Skeletal muscle tissue (tissue), 4 donors: ENCODE data around the gene SLC35F5. TPM values are rescaled to one million over a fixed set of nuclear protein-coding genes. Genes with fewer than 3 reads are reported as not detected.
"Not testable (repeated sequence)": the region's sequence is repeated elsewhere in the genome, so short reads cannot be mapped to it uniquely, and the experiment has no call there.

Experiments used
- H3K27ac ChIP-seq: one replicate; pipeline ENCODE4 v1.7.0; 2013; ENCODE audit warnings: mild to moderate bottlenecking, low read depth, low read length, inconsistent platforms
- H3K27me3 ChIP-seq, 3 donors: one replicate each; pipeline ENCODE4 v1.7.0; 2013; ENCODE audit warnings: low read length in 3 of 3; ENCODE audit not compliant: control insufficient read depth in 3 of 3, insufficient read depth in 3 of 3
- H3K36me3 ChIP-seq, 3 donors: one replicate each; pipeline ENCODE4 v1.7.0; 2013; ENCODE audit warnings: low read length in 3 of 3; ENCODE audit not compliant: control insufficient read depth in 3 of 3, insufficient read depth in 3 of 3
- H3K4me1 ChIP-seq, 3 donors: one replicate each; pipeline ENCODE4 v1.7.0; 2013; ENCODE audit warnings: low read length in 3 of 3, mild to moderate bottlenecking in 3 of 3; ENCODE audit not compliant: control insufficient read depth in 3 of 3, insufficient read depth in 3 of 3
- H3K4me3 ChIP-seq, 3 donors: one replicate each; pipeline ENCODE4 v1.7.0; 2013; ENCODE audit warnings: low read length in 3 of 3
- H3K9ac ChIP-seq, 3 donors: one replicate each; pipeline ENCODE4 v1.7.0; 2013; ENCODE audit warnings: low read length in 3 of 3, mild to moderate bottlenecking in 3 of 3, moderate library complexity in 2 of 3, low read depth in 1 of 3
- H3K9me3 ChIP-seq, 3 donors: one replicate each; pipeline ENCODE4 v1.7.0; 2013; ENCODE audit warnings: low read length in 3 of 3; ENCODE audit not compliant: control insufficient read depth in 3 of 3
- total RNA-seq: library from RNA; depleted of rRNA; stranded (reverse); fragments of >200 nt; gene quantifications from one replicate; pipeline ENCODE4 v1.2.3, GENCODE V29; 2014
- donor health status: Osteomylitis.

The SLC35F5 gene
- total RNA-seq, 1 donor from 2014 or later, result 178 TPM

DNA sequence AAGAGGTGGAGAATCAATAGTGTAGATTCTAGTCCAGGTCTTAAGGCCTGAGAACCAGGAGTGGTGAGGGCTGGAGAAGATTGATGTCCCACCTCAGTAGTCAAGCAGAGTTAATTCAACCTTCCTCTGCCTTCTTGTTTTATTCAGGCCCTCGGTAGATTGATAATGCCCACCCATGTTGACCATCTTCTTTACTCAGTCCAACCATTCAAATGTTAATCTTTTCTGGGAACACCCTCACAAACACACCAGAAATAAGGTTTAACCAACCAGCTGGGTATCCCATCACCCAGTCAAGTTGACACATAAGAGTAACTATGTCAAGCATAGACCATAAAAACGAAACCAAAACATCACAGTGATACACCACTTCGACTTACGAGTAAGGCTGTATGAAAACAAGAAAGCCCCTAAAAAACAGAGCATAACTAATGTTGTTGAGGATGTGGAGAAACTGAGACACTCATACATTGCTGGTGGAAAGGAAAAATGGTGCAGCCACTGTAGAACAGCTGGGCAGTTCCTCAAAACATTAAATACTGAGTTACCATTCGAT is 57.5 kb downstream of the SLC35F5 start:
- H3K4me3 ChIP-seq, result no peak overlapping the region
- H3K9ac ChIP-seq, result no peak overlapping the region
- no peak overlapping the region for H3K27ac ChIP-seq
- no peaks in the 10 kb centered on the region for H3K36me3 ChIP-seq
- H3K4me1 ChIP-seq, result no peaks in the 10 kb centered on the region
- no peaks in the 10 kb centered on the region for H3K27me3 ChIP-seq
- H3K9me3 ChIP-seq, result no peaks in the 10 kb centered on the region

DNA sequence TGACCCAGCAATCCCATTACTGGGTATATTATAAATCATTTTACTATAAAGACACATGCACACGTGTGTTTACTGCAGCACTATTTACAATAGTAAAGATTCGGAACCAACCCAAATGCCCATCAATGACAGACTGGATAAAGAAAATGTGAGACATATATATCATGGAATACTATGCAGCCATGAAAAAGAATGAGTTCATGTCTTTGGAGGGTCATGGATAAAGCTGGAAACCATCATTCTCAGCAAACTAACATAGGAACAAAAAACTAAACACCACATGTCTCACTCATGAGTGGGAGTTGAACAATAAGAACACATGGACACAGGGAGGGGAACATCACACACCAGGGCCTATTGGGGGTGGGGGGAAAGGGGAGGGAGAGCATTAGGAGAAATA is 58.2 kb downstream of the SLC35F5 start:
- not testable (repeated sequence) for H3K36me3 ChIP-seq, H3K4me1 ChIP-seq, H3K27me3 ChIP-seq, H3K27ac ChIP-seq, H3K9me3 ChIP-seq, H3K4me3 ChIP-seq, H3K9ac ChIP-seq

DNA sequence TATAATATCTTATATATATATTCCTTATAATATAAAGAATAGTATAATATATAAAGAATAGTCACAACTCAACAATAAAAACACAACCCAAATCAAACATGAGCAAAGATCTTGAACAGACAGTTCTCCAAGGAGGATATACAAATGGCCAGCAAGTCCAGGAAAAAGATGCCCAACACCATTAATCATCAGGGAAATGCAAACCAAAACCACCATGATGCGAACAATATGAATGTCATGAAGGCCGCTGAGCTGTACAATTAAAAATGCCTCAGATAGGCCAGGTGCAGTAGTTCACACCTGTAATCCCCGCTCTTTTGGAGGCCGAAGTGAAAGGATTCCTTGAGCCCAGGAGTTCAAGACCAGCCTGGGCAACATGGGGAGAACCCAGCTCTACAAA is 58.9 kb downstream of the SLC35F5 start:
- H3K4me1 ChIP-seq, result no peaks in the 10 kb centered on the region
- no peak overlapping the region for H3K9ac ChIP-seq
- no peaks in the 10 kb centered on the region for H3K9me3 ChIP-seq
- H3K36me3 ChIP-seq, result no peaks in the 10 kb centered on the region
- no peak overlapping the region for H3K4me3 ChIP-seq
- H3K27ac ChIP-seq, result no peak overlapping the region
- no peaks in the 10 kb centered on the region for H3K27me3 ChIP-seq

DNA sequence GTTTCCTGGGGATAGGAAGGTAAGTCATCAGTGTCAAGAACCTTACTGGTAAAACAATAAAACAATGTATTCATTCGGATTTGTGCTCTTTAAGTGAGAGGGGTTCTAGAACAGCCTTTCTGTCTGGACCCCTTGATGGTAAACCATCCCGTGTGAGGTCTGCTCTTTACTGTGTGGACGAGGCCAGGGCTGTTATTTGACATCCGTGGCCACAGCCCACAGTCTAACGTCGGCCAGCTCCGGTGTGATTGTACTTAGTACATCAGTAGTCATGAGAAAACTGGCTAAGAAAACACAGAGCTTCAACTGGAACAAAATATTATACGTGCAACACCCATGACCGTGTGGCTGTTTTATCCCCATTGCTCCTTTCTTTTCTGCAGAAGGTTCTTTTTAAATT is 62.0 kb downstream of the SLC35F5 start:
- H3K9ac ChIP-seq, result no peak overlapping the region
- H3K4me1 ChIP-seq, result no peaks in the 10 kb centered on the region
- H3K4me3 ChIP-seq, result no peak overlapping the region
- H3K27ac ChIP-seq, result no peak overlapping the region
- no peaks in the 10 kb centered on the region for H3K9me3 ChIP-seq
- H3K27me3 ChIP-seq, result no peaks in the 10 kb centered on the region
- no peaks in the 10 kb centered on the region for H3K36me3 ChIP-seq

DNA sequence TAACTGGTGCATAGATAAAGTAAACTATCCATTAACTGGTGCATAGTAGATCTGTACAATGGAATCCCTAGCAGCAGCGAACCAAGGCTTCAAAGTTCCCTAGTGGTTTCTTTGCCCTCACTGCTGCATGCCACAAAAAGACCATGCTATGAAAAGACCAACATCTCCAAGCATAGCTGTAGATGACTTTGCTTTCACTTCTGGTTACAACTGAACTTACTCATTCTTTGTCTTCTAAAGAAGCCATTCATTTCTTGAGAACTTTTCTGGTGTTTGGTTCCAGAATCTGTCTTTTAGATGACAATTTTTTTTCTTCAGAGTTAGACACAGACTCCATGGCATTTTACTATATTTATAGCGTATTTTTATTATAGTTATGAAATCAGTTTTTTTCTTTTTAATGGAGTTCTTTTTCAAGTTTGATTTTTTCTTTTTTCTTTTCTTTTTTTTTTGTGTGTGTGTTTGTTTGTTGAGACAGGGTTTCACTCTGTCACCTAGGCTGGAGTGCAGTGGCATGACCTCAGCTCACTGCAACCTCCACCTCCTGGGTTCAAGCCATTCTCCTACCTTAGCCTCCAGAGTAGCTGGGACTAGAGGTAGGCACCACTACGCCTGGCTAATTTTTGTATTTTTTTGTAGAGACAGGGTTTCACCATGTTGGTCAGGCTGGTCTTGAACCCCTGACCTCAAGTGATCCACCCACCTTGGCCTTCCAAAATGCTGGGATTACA is 63.6 kb downstream of the SLC35F5 start:
- H3K4me3 ChIP-seq, result no peak overlapping the region
- H3K36me3 ChIP-seq, result no peaks in the 10 kb centered on the region
- H3K27ac ChIP-seq, result no peak overlapping the region
- H3K27me3 ChIP-seq, result no peaks in the 10 kb centered on the region
- no peaks in the 10 kb centered on the region for H3K4me1 ChIP-seq
- no peaks in the 10 kb centered on the region for H3K9me3 ChIP-seq
- no peak overlapping the region for H3K9ac ChIP-seq

DNA sequence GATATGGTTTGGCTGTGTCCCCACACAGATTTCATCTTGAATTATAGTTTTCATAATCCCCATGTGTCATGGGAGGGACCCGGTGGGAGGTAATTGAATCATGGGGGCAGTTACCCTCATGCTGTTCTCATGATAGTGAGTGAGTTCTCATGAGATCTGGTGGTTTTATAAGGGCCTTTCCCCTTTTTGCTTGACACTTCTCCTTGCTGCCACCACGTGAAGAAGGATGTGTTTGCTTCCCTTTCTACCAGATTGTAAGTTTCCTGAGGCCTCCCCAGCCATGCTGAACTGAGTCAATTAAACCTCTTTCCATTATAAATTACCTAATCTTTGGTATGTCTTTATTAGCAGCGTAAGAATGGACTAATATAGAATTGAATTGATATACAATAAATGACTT is 65.6 kb downstream of the SLC35F5 start:
- H3K36me3 ChIP-seq, H3K4me1 ChIP-seq, H3K9me3 ChIP-seq, H3K4me3 ChIP-seq, H3K27me3 ChIP-seq, H3K27ac ChIP-seq, H3K9ac ChIP-seq: not testable (repeated sequence)

DNA sequence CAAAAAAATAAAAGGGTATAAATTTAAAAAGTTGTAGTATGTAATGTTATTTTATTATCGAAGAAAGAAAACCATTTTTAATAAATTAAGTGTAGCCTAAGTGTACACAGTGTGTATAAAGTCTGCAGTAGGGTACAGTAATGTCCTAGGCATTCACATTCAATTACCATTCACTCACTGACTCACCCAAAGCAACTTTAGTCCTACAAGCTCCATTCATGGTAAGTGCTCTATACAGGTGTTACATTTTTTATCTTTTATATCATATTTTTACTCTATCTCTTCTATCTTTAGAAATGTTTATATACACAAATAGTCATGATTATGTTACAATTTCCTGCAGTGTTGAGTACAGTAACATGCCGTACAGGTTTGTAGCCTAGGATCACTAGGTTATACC is 69.9 kb downstream of the SLC35F5 start:
- H3K27ac ChIP-seq, result no peak overlapping the region
- no peaks in the 10 kb centered on the region for H3K9me3 ChIP-seq
- H3K4me1 ChIP-seq, result no peaks in the 10 kb centered on the region
- no peak overlapping the region for H3K9ac ChIP-seq
- H3K27me3 ChIP-seq, result no peaks in the 10 kb centered on the region
- no peaks in the 10 kb centered on the region for H3K36me3 ChIP-seq
- no peak overlapping the region for H3K4me3 ChIP-seq

DNA sequence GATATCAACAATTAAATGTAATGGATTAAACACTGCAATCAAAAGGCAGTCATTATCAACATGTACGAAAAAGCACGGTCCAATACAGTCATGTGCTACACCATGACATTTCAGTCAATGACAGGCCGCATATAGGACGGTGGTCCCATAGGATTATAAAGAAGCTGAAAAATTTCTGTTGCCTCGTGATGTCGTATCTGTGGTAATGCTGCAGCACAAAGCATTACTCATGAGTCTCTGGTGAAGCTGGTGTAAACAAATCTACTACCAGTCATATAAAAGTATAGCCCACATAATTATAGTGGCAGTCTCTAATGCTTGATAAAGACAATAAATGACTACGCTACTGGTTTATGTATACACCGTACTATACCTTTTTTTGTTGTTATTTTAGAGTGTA is 71.0 kb downstream of the SLC35F5 start:
- Histone ChIP-seq H3K27ac (no peak overlapping the region), H3K36me3 (no peaks in the 10 kb centered on the region), H3K4me1 (no peaks in the 10 kb centered on the region), H3K4me3 (no peak overlapping the region), H3K9ac (no peak overlapping the region), H3K9me3 (no peaks in the 10 kb centered on the region), H3K27me3 (no peaks in the 10 kb centered on the region)

DNA sequence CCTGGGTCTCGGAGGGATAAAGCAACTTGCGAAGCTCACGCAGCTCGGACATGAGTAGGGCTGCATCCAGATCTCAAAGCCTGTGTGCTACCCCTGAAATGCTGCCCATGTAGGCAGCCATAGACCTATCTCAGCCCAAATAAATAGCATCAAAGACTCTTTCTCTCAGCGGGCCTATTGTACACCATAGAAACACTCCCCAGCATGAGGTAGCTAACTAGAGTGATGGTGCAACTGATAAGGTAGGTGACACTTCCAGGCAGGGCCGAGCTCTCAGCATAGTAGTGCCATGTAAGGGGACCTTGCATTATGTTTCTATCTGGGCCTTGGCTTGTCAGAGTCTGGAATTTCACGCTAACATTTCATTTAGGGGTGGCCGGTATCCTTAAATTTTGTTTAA is 77.0 kb downstream of the SLC35F5 start:
- H3K27ac ChIP-seq, result no peak overlapping the region
- no peak overlapping the region for H3K9ac ChIP-seq
- no peaks in the 10 kb centered on the region for H3K9me3 ChIP-seq
- no peak overlapping the region for H3K4me3 ChIP-seq
- no peaks in the 10 kb centered on the region for H3K4me1 ChIP-seq
- no peaks in the 10 kb centered on the region for H3K27me3 ChIP-seq
- H3K36me3 ChIP-seq, result no peaks in the 10 kb centered on the region

DNA sequence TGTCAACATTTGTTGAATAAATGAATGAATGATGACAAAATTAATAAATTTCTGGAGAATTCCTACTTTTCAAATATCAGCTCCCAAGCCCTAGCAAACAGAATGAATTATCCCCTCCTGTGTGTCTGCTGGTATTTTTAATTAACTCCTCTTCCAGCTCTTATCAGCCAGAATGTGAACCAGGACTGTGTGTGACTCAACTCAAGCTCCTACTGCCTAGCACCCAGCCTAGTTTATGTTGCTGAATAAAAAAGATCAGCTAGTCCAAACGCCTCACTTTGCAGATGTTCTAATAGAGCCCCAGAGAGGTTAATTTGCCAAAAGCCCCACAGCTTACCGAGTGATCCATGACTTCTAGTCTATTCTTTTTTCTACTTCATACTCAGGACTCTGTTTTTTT is 79.1 kb downstream of the SLC35F5 start:
- no peak overlapping the region for H3K9ac ChIP-seq
- H3K27me3 ChIP-seq, result no peaks in the 10 kb centered on the region
- no peaks in the 10 kb centered on the region for H3K9me3 ChIP-seq
- H3K27ac ChIP-seq, result no peak overlapping the region
- H3K4me3 ChIP-seq, result no peak overlapping the region
- no peaks in the 10 kb centered on the region for H3K36me3 ChIP-seq
- H3K4me1 ChIP-seq, result no peaks in the 10 kb centered on the region
